ENCODE results near the gene ZHX3. TPM values are rescaled to one million over a fixed set of nuclear protein-coding genes. Genes with fewer than 3 reads are reported as not detected.

Gene ZHX3
- total RNA-seq, 1 experiment from 2014 or later, result 21.5 TPM

DNA sequence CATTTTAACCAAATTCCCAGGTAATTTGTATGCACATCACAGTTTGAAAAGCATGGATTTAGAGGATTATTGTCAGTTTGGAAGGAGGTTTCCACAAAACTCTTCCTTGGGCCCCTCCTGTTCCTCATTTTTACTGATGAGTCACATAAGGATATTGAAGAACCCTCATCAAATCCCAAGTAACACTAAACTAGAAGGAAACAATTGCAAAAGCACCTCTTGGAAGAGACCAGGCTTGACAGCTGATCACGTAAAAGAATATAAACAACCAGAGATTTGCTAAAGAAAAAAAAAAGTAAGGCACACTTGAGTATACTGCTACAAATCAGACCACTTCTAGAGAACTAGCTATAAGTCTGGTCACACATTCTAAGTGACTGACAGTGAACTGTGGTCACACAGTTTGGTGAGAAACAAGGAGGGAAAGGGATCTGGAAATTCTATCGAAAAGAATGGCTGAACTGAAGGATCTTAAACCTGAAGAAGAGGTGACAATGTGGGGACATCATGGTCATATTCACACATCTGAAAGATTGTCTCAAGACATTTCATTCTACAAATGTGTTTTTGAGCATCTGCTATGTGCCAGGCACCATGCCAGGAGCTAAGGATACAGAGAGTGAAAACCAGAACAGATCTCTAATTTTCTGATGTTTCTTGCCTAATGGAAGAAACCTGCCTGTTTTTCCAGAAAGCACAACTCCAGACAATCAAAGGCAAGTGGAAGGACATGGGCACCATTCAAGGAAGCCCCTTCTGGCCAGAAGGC, 24.1 kb downstream of the ZHX3 start:
- intact Hi-C loops (cut with micrococcal nuclease; ENCODE audit: unreplicated experiment), result no loop called here
- Histone ChIP-seq H3K4me2 (no peak overlapping the region), H3K9me3 (ENCODE audit: insufficient read depth, low read depth) (no peaks in the 10 kb centered on the region), H3K4me1 (replicated peaks; ENCODE audit: insufficient read depth) (0 out of 2 replicates have a peak, but pooled peaks cover 6% of the 10 kb centered on the region), H3K4me3 (no peak overlapping the region), H4K20me1 (ENCODE audit: insufficient read depth) (no peaks in the 10 kb centered on the region), H3K27me3 (ENCODE audit: insufficient read depth, low read depth) (no peaks in the 10 kb centered on the region), H3K79me2 (ENCODE audit: low read depth) (no peaks in the 10 kb centered on the region), H2AFZ (no peak overlapping the region), H3K9me2 (ENCODE audit: insufficient read depth) (no peaks in the 10 kb centered on the region), H3K27ac (no peak overlapping the region), H3F3A (ENCODE audit: insufficient read depth, low read depth) (no peaks in the 10 kb centered on the region), H3K36me3 (ENCODE audit: low read depth) (no peaks in the 10 kb centered on the region)
- CTCF ChIA-PET, result interaction anchor here (1.1 kb wide), 1 partner anchor 10 kb away, joined by 3 read pairs; no protein-coding TSS in a partner anchor
- POLR2A ChIA-PET (ENCODE audit: unreplicated experiment), result no interaction called here
- BruUV-seq (replicated peaks), result no TSS peak
- DNase-seq, result no peak
- TF ChIP-seq, protein P1, sequence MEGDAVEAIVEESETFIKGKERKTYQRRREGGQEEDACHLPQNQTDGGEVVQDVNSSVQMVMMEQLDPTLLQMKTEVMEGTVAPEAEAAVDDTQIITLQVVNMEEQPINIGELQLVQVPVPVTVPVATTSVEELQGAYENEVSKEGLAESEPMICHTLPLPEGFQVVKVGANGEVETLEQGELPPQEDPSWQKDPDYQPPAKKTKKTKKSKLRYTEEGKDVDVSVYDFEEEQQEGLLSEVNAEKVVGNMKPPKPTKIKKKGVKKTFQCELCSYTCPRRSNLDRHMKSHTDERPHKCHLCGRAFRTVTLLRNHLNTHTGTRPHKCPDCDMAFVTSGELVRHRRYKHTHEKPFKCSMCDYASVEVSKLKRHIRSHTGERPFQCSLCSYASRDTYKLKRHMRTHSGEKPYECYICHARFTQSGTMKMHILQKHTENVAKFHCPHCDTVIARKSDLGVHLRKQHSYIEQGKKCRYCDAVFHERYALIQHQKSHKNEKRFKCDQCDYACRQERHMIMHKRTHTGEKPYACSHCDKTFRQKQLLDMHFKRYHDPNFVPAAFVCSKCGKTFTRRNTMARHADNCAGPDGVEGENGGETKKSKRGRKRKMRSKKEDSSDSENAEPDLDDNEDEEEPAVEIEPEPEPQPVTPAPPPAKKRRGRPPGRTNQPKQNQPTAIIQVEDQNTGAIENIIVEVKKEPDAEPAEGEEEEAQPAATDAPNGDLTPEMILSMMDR (conservative IDR thresholded peaks at IDR 0.05), result no peak
- no peak for TF ChIP-seq EZH2 (IDR thresholded peaks at IDR 0.05; ENCODE audit: low read depth)

DNA sequence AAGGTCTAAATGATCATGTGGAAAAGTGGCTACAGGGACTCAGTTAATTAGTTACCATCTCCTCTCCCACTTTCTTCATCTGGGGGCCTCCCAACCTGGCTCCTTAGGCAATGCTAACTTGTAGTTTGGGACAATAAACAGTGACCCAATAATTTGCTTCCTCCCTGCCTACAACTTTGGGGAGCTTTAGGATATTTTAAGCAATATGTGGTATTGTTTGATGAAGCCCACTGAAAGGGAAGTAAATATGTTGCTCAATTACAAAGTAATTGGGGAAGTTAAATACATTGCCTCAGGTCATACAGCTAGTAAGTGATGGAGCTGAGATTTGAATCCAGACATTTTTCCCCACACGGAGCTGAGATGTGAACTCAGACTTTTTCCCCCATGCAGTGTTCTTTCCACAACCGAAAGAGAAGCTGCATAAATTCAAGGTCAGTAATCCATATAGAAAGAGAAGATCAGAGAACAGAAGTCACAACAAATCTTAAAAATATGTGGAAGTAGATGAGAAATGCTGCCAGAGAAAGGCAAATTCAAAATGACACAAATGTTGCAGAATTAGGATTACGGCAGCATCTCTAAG, 26.6 kb downstream of the ZHX3 start:
- intact Hi-C loops (cut with micrococcal nuclease; ENCODE audit: unreplicated experiment), result no loop called here
- DNase-seq, result no peak
- BruUV-seq (replicated peaks), result no TSS peak
- Histone ChIP-seq H3K36me3 (ENCODE audit: low read depth) (no peaks in the 10 kb centered on the region), H4K20me1 (ENCODE audit: insufficient read depth) (no peaks in the 10 kb centered on the region), H3K4me3 (no peak overlapping the region), H3K9me2 (ENCODE audit: insufficient read depth) (no peaks in the 10 kb centered on the region), H3K27me3 (ENCODE audit: insufficient read depth, low read depth) (no peaks in the 10 kb centered on the region), H3K4me2 (no peak overlapping the region), H3K79me2 (ENCODE audit: low read depth) (no peaks in the 10 kb centered on the region), H2AFZ (no peak overlapping the region), H3K27ac (no peak overlapping the region), H3K4me1 (replicated peaks; ENCODE audit: insufficient read depth) (0 out of 2 replicates have a peak, but pooled peaks cover 6% of the 10 kb centered on the region), H3F3A (ENCODE audit: insufficient read depth, low read depth) (no peaks in the 10 kb centered on the region), H3K9me3 (ENCODE audit: insufficient read depth, low read depth) (peaks cover 19% of the 10 kb centered on the region)
- CTCF ChIA-PET, result no interaction called here
- POLR2A ChIA-PET (ENCODE audit: unreplicated experiment), result no interaction called here
- no peak for TF ChIP-seq EZH2 (IDR thresholded peaks at IDR 0.05; ENCODE audit: low read depth)
- TF ChIP-seq, protein P1 (conservative IDR thresholded peaks at IDR 0.05), result no peak

DNA sequence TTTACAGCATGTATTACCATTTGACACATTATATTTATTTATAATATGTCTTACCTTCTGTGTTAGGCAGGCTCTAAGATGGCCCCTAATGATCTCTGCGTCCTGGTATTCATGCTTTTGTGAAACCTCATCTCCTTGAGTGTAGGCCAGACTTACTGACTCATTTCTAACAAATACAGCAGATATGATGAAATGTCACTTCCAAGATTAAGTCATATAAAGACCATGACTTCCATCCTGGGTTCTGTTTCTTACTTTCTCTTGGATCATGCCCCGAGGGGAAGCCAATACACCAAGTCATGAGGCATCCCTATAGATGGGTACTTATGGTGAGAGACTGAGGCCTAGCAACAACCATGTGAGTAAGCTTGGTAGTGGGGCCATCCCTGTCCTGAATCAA, 30.2 kb downstream of the ZHX3 start:
- no peak for TF ChIP-seq EZH2 (IDR thresholded peaks at IDR 0.05; ENCODE audit: low read depth)
- no peaks in the 10 kb centered on the region for H3K4me1 ChIP-seq (replicated peaks; ENCODE audit: insufficient read depth)
- ChIA-PET POLR2A (ENCODE audit: unreplicated experiment) (no interaction called here), CTCF (no interaction called here)
- H3K4me3 ChIP-seq, result no peak overlapping the region
- H3K9me3 ChIP-seq (ENCODE audit: insufficient read depth, low read depth), result peaks cover 19% of the 10 kb centered on the region
- H3K9me2 ChIP-seq (ENCODE audit: insufficient read depth), result no peaks in the 10 kb centered on the region
- no peak overlapping the region for H3K27ac ChIP-seq
- no peak overlapping the region for H2AFZ ChIP-seq
- H3K79me2 ChIP-seq (ENCODE audit: low read depth), result no peaks in the 10 kb centered on the region
- no TSS peak for BruUV-seq (replicated peaks)
- H3K27me3 ChIP-seq (ENCODE audit: insufficient read depth, low read depth), result no peaks in the 10 kb centered on the region
- intact Hi-C loops (cut with micrococcal nuclease; ENCODE audit: unreplicated experiment), result no loop called here
- no peaks in the 10 kb centered on the region for H4K20me1 ChIP-seq (ENCODE audit: insufficient read depth)
- H3K4me2 ChIP-seq, result no peak overlapping the region
- no peaks in the 10 kb centered on the region for H3F3A ChIP-seq (ENCODE audit: insufficient read depth, low read depth)
- DNase-seq, result no peak
- no peaks in the 10 kb centered on the region for H3K36me3 ChIP-seq (ENCODE audit: low read depth)

Data from PC-9 (cell line).